T follicular helper cell (primary cell): Measurements from ENCODE around the gene MTMR11.
A peak's percentile ranks its signal among the peaks of the same experiment; 100 is the strongest.
"Not testable (repeated sequence)": the region's sequence is repeated elsewhere in the genome, so short reads cannot be mapped to it uniquely, and the experiment has no call there.

ENCODE experiments used
- DNase-seq: peaks from one replicate; pipeline ENCODE4 v3.0.0-alpha.2; 2020; ENCODE audit warnings: low read depth

MTMR11 gene

DNA sequence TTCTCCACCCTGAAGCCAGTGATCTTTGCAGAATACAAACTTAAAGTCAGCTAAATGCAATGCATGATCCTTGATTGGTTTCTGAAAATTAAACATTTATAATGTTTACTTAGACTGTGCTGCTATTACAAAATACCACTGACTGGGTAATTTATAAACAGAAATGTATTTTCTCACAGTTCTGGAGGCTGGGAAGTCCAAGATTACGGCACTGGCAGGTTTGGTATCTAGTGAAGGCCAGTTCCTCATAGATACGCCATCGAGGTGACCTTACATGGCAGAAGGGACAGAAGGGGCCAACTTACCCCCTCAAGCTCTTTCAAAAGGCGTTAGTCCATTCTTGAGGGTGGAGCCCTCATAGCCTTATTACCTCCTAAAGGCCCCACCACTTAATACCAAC is 40.1 kb downstream of the MTMR11 start:
- DNase-seq = no peak

GRCh38 chr1:149888999-149889289 is 47.7 kb downstream of the MTMR11 start:
- no peak for DNase-seq

DNA sequence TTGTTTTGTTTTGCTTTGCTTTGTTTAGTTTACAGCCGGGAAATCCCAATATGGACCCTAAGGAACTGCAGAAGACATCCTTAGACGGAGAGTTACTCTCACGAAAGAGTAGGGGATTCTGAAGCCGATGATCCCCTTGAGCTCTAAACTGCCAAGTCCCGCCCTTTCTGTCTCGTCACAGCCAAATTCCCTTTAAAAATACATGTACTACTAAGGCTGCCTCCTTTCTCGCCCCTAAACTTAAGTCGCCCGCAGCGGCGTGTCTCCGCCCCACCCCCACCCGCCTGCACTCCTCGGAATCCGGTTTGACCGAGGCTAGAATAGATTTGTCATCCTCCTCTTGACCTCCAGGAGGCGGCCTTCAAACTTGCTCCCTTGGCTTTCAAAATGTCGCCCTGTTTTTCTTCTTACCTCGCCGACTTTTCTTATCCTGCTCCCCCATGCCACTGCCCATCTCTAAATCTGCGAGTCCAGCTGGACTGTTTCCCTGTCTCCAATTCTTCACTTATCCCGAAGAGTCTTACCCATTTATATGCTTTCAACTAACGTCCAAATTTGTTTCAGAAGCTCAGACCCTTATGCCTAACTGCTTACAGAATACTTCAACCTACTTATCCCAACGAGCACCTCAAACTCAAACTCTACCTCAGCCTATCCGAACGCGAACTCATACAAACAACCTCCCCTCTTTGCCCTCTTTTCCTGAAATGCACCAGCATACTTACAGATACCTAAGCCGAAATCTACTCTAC is 48.3 kb downstream of the MTMR11 start:
- DNase-seq = peak; percentile 52

DNA sequence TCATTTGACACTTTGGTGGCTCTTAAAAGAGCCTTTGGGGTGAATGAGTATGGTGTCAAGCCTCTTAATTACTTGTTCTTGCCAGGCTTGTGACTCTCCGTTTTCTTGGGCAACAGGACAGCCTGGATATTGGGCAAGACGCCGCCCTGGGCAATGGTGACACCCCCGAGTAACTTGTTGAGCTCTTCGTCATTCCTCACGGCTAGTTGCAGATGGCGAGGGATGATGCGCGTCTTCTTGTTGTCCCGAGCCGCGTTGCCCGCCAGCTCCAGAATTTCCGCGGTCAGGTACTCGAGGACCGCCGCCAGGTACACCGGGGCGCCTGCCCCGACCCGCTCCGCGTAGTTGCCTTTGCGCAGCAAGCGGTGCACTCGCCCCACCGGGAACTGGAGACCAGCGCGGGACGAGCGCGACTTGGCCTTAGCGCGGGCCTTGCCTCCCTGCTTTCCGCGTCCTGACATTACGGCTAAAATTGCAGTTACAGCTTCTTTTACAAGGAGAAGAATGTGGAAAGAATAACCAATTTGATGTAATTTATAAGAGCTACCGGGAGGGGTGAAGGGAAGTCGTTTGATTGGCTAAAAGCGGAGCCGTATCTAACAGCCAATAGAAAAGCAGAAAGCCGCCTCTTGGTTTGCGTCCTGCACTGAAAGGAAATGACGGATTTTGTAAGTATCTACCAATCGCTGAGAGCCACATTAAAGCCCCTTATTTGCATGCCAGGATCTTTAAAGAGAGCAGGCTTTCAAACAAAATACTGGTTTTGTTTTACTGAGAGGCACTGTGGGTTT is 49.0 kb downstream of the MTMR11 start:
- peak; percentile 75 for DNase-seq

DNA sequence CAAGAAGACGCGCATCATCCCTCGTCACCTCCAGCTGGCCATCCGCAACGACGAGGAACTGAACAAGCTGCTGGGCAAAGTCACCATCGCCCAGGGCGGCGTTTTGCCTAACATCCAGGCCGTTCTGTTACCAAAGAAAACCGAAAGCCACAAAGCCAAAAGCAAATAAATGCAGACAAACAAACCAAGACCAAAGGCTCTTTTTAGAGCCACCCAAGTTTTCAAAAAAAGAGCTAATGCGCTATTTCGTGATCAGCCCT is 49.6 kb downstream of the MTMR11 start:
- not testable (repeated sequence) for DNase-seq

DNA sequence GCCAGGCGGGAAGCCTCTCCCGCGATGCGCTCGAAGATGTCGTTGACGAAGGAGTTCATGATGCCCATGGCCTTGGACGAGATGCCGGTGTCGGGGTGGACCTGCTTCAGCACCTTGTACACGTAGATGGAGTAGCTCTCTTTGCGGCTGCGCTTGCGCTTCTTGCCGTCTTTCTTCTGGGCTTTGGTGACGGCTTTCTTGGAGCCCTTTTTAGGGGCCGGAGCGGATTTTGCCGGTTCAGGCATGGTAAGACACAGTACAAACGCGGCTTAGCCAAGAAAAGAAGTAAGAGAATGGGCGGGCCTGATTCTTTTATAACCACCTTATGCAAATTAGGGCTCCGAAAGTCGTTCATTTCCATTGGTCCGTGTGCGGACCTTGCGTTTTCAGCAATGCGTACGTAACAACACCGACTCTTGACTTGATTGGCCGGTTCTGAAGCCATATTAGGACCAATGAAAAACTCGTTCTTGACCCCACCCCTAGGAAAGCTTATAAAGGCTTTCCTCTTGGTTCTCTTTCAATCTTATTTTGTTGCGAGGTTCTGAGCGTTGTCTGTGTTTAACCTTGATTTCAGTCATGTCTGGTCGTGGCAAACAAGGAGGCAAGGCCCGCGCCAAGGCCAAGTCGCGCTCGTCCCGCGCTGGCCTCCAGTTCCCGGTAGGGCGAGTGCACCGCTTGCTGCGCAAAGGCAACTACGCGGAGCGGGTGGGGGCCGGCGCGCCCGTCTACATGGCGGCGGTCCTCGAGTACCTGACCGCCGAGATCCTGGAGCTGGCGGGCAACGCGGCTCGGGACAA is 50.1 kb downstream of the MTMR11 start:
- peak; percentile 82 for DNase-seq

GRCh38 chr1:149886121-149886395 is 50.6 kb downstream of the MTMR11 start:
- not testable (repeated sequence) for DNase-seq

DNA sequence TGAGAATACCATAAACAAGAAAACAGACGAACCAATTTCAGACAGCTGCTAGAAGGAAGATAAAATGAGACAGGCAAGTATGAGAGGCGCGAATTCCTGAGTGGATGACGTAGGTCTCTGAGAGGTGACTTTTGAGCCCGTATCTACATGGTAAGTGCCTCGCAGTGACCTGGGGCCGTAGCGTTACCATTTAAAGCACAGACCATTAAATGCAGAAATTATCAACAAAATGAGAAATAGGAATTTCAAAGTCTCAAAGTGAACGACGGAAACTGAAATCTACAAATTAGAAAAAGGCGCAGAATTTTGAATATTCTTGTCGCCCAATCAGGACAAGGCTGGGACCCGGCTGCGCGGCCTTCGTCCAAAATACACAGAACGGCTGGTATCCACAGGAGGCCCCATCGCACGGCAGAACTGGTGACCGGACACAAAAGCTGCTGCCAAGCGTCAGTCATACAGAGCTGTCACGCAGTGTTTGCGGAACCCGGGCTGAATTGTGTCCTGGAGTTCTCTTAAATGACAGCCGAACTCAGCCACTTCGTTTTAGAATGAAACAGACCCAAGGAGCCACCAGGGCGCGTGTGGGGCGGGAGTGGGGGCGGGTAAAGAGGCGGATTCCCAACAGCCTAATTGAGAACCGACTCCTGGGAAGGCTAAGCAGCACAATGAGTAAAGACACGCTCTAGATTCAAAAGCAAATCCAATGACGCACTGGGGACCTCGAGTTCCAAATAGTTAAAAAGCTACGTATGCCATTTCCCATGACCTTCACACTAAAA is 51.1 kb downstream of the MTMR11 start:
- peak; percentile 60 for DNase-seq

GRCh38 chr1:149884433-149885338 is 52.0 kb downstream of the MTMR11 start:
- no peak for DNase-seq

GRCh38 chr1:149883598-149884247 is 53.0 kb downstream of the MTMR11 start:
- no peak for DNase-seq

DNA sequence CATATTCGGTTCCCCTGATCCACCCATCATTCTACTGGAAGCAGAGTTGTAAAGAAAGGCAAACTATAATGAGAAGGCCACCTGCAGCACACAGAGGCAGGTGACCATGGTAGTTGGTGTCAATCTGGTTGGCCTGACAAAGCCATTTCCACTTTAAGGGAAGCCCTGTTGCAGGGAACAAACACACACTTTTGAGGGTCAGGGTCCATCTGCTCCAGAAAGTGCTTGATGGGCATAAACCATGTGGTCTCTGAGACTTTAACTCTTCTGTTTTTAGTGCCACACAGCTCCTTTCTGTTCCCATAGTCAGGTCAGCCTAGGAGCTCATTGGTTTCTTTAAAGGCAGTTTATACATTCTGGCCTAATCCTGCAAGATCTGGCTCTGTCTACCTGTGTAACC is 54.8 kb downstream of the MTMR11 start:
- DNase-seq = no peak

- DNase-seq = no peak
Measured at GRCh38 chr1:149879556-149879955, 57.1 kb downstream of the MTMR11 start.
